MCF 10A (cell line): Measurements from ENCODE around the gene NID2. TPM values are rescaled to one million over a fixed set of nuclear protein-coding genes. Genes with fewer than 3 reads are reported as not detected.

ENCODE experiments used
- Bru-seq: library from RNA; stranded (reverse); fragments of 400-500 nt; gene quantifications from one replicate; lab custom pipeline; 2021; lab: Mats Ljungman, UMichigan
- BruChase-seq, 2 experiments: library from RNA; stranded (reverse); fragments of 400-500 nt; gene quantifications; one replicate each; lab custom pipeline; 2021; lab: Mats Ljungman, UMichigan
- BruUV-seq: library from RNA; stranded (reverse); fragments of 400-500 nt; replicated peaks from 2 replicates; lab custom pipeline; 2021; lab: Mats Ljungman, UMichigan
- CTCF ChIA-PET: fragments of 300-600 bp; sonication (Branson Sonifier 250); formaldehyde crosslinking; extraction: SDS; loops from one replicate; lab custom pipeline; 2021; ENCODE audit warnings: antibody characterized with exemption, inconsistent platforms; lab: Yijun Ruan, JAX
- POLR2A ChIA-PET: fragments of 300-600, 350-650 bp; sonication (Branson Sonifier 250); formaldehyde crosslinking; extraction: SDS; loops from one replicate; lab custom pipeline; 2020; ENCODE audit warnings: antibody characterized with exemption, inconsistent platforms; lab: Yijun Ruan, JAX
- DNase-seq: peaks from one replicate; pipeline ENCODE4 v3.0.0-alpha.2; 2018; ENCODE audit not compliant: unreplicated experiment
- H3K27ac Mint-ChIP-seq: one replicate; pipeline ENCODE4 v1.8.0; 2022; ENCODE audit warnings: mild to moderate bottlenecking, low read depth, mixed read lengths; ENCODE audit not compliant: unreplicated experiment
- H3K27me3 Mint-ChIP-seq: one replicate; pipeline ENCODE4 v1.8.0; 2022; ENCODE audit warnings: mixed read lengths; ENCODE audit not compliant: insufficient read depth, unreplicated experiment
- H3K36me3 Mint-ChIP-seq: one replicate; pipeline ENCODE4 v1.8.0; 2022; ENCODE audit warnings: mild to moderate bottlenecking, moderate library complexity, mixed read lengths; ENCODE audit not compliant: insufficient read depth, unreplicated experiment
- H3K4me1 Mint-ChIP-seq: one replicate; pipeline ENCODE4 v1.8.0; 2022; ENCODE audit warnings: mixed read lengths; ENCODE audit not compliant: insufficient read depth, unreplicated experiment
- H3K4me3 Mint-ChIP-seq: one replicate; pipeline ENCODE4 v1.8.0; 2022; ENCODE audit warnings: mild to moderate bottlenecking, moderate library complexity, mixed read lengths; ENCODE audit not compliant: unreplicated experiment
- H3K9me3 Mint-ChIP-seq: one replicate; pipeline ENCODE4 v1.8.0; 2022; ENCODE audit warnings: mixed read lengths; ENCODE audit not compliant: unreplicated experiment
- intact Hi-C: fragments of 100-400 bp; cut with micrococcal nuclease; formaldehyde crosslinking; loops from 2 replicates; pipeline ENCODE4 v1.14.1; 2022
- long read RNA-seq: library from polyadenylated mRNA; stranded (forward); transcript quantifications from one replicate; pipeline ENCODE4 v2.0.0, GENCODE V29; 2022
- total RNA-seq: library from RNA; stranded (reverse); gene quantifications from 2 replicates; pipeline ENCODE4 v1.2.3, GENCODE V29; 2022
- TF ChIP-seq, protein P1 (sequence below): fragments of 200-600 bp; IDR thresholded peaks from one replicate; pipeline ENCODE4 v1.8.0; 2022; ENCODE audit warnings: antibody characterized with exemption, mild to moderate bottlenecking; ENCODE audit not compliant: unreplicated experiment

NID2 gene, protein sequence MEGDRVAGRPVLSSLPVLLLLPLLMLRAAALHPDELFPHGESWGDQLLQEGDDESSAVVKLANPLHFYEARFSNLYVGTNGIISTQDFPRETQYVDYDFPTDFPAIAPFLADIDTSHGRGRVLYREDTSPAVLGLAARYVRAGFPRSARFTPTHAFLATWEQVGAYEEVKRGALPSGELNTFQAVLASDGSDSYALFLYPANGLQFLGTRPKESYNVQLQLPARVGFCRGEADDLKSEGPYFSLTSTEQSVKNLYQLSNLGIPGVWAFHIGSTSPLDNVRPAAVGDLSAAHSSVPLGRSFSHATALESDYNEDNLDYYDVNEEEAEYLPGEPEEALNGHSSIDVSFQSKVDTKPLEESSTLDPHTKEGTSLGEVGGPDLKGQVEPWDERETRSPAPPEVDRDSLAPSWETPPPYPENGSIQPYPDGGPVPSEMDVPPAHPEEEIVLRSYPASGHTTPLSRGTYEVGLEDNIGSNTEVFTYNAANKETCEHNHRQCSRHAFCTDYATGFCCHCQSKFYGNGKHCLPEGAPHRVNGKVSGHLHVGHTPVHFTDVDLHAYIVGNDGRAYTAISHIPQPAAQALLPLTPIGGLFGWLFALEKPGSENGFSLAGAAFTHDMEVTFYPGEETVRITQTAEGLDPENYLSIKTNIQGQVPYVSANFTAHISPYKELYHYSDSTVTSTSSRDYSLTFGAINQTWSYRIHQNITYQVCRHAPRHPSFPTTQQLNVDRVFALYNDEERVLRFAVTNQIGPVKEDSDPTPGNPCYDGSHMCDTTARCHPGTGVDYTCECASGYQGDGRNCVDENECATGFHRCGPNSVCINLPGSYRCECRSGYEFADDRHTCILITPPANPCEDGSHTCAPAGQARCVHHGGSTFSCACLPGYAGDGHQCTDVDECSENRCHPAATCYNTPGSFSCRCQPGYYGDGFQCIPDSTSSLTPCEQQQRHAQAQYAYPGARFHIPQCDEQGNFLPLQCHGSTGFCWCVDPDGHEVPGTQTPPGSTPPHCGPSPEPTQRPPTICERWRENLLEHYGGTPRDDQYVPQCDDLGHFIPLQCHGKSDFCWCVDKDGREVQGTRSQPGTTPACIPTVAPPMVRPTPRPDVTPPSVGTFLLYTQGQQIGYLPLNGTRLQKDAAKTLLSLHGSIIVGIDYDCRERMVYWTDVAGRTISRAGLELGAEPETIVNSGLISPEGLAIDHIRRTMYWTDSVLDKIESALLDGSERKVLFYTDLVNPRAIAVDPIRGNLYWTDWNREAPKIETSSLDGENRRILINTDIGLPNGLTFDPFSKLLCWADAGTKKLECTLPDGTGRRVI (N-terminal part only)
- not detected in 2 replicates for total RNA-seq
- percentile 7 among the genes with signal in this experiment for Bru-seq, nascent RNA
- BruChase-seq, experiment 1, labeled RNA remaining after a 6-hour chase = percentile 2 among the genes with signal in this experiment
- BruChase-seq, experiment 2, labeled RNA remaining after a 2-hour chase = percentile 2 among the genes with signal in this experiment
- long read RNA-seq = 0 reads

DNA sequence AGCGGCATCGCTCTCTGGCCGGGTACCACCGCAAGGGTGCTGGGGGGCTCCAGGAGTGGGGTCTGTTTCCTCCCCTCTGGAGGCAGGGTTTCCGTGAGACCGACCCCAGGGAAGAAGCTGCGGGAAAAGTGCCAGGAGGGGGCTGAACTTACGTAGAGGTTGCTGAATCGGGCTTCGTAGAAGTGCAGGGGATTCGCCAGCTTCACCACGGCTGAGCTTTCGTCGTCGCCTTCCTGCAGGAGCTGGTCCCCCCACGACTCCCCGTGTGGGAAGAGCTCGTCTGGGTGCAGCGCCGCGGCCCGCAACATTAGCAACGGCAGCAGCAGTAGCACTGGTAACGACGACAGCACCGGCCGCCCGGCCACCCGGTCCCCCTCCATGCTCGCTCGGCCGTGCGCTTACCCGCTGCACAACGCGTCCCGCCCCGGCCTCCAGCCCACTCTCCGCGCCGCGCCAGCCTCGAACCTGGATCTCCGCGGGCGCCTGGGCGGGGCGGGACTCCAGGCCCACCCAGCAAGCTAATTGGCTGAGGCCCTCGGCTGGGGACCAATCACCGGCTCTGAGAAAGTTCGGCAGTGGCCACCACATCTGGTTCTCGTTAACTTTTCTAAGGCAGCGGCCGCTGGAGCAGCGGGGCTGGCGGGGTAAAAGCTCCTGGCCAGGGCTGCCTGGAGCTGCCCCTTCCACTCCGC is at the start of gene NID2:
NID2 (minus strand) TSS at position 445 of the 692 bp plus-strand sequence; CDS start at position 380, 65 bp downstream.
- POLR2A ChIA-PET = interaction anchor here (0.6 to 0.9 kb wide), 2 partner anchors 10 to 11 kb away, joined by 3 read pairs; no protein-coding TSS in a partner anchor
- Mint-ChIP-seq H3K4me1 (peaks cover 13% of the 10 kb centered on the region), H3K27ac (no peak within 1 kb of the TSS), H3K9me3 (no peaks in the 10 kb centered on the region), H3K36me3 (no peaks in the 10 kb centered on the region), H3K27me3 (no peaks in the 10 kb centered on the region), H3K4me3 (peak within 1 kb of the TSS; percentile 22)
- TF ChIP-seq, protein P1, sequence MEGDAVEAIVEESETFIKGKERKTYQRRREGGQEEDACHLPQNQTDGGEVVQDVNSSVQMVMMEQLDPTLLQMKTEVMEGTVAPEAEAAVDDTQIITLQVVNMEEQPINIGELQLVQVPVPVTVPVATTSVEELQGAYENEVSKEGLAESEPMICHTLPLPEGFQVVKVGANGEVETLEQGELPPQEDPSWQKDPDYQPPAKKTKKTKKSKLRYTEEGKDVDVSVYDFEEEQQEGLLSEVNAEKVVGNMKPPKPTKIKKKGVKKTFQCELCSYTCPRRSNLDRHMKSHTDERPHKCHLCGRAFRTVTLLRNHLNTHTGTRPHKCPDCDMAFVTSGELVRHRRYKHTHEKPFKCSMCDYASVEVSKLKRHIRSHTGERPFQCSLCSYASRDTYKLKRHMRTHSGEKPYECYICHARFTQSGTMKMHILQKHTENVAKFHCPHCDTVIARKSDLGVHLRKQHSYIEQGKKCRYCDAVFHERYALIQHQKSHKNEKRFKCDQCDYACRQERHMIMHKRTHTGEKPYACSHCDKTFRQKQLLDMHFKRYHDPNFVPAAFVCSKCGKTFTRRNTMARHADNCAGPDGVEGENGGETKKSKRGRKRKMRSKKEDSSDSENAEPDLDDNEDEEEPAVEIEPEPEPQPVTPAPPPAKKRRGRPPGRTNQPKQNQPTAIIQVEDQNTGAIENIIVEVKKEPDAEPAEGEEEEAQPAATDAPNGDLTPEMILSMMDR = no peak
- CTCF ChIA-PET = no interaction called here
- no TSS peak for BruUV-seq
- intact Hi-C loops = no loop called here
- DNase-seq = no peak

DNA sequence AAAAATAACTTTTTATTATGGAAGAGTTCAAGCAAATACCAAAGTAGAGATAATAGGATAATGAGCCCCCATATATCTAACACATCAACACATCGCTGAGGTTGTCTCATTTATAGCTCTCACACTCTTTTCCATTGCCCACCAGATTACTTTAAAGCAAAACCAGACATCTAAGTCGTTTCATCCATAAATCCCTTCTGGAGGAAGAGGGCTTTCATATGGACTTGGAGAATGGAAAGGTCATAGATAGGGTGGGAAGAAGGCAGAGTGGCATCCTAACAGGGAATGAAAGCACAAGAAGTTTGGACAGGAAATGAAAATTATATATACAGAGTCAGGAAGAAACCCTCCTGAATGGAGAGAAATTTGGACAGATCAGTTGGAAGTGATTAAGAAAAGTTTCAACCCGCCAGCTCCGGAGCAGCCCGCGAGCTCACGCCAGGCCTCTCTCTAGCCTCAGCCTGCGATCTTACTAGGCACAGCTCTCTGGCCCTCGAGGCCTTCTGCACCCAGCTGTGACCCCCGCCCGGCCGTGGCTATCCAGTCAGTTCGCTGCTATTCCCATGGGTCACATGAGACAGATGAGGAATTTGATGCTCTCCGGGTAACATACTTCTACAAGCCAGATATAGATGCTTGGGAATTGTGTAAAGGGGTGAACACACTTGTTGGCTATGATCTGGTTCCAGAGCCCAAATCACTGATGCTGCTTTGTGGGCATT is 48.4 kb upstream of the NID2 start:
- ChIA-PET POLR2A (no interaction called here), CTCF (interaction anchor here (1.4 kb wide), 1 partner anchor 121 kb away, joined by 3 read pairs; no protein-coding TSS in a partner anchor)
- no peaks in the 10 kb centered on the region for H3K4me1 Mint-ChIP-seq
- H3K27ac Mint-ChIP-seq = no peak overlapping the region
- TF ChIP-seq, protein P1 = no peak
- peaks cover 14% of the 10 kb centered on the region for H3K9me3 Mint-ChIP-seq
- DNase-seq = no peak
- no peaks in the 10 kb centered on the region for H3K36me3 Mint-ChIP-seq
- no peaks in the 10 kb centered on the region for H3K27me3 Mint-ChIP-seq
- H3K4me3 Mint-ChIP-seq = no peak overlapping the region
- no TSS peak for BruUV-seq
- intact Hi-C loops = no loop called here

DNA sequence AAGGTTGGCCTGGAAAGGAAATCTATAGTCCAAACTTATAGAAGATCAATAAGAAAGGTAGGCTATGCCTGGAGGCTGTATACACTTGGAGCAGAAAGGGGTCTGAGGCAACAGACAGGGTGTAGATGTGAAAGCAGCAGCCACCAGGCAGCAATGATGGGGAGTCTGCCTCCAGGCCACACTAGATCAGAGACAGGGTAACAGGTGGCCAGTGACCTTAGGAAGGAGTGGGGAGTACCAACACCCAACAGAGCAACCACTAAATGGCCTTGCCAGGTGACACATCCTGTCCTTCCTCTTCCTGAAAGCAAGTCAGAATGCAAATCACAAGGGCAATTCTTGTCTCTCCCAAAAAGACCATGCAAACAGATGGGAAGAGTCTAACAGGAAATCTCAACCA is 46.4 kb upstream of the NID2 start:
- TF ChIP-seq, protein P1 = no peak
- CTCF ChIA-PET = no interaction called here
- Mint-ChIP-seq H3K27me3 (no peaks in the 10 kb centered on the region), H3K4me3 (no peak overlapping the region), H3K9me3 (peaks cover 14% of the 10 kb centered on the region), H3K4me1 (no peaks in the 10 kb centered on the region), H3K27ac (no peak overlapping the region), H3K36me3 (no peaks in the 10 kb centered on the region)
- BruUV-seq = no TSS peak
- POLR2A ChIA-PET = interaction anchor here (0.9 kb wide), 1 partner anchor 34 kb away, joined by 3 read pairs; no protein-coding TSS in a partner anchor
- DNase-seq = no peak
- intact Hi-C loops = no loop called here
